ENCODE data around the gene ADAMTS17. TPM values are rescaled to one million over a fixed set of nuclear protein-coding genes. Genes with fewer than 3 reads are reported as not detected.

ADAMTS17 gene
- total and polyA plus RNA-seq, 4 donors: 0.28 to 46.9 (median 9.1) TPM

DNA sequence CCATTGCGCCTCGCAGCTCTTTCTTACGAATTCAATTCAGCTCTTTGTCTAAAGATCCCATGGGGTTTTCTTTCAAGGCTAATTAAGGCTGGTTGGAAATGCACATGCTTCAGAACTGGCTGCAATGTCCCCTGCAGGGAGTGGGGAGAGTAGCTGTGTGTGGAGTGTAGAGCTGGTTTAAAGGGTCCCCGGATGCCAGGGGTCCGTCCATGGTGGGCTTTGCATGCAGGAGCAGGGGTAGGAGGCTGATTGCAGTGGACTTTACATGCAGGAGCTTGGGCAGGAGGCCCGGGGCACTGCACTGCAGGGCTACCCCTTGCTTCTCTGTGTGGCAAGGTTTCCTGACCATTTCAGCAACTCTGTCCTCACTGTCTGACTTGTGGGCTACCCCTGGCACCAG is 346.9 kb downstream of the ADAMTS17 start (continued):
- TF ChIP-seq RXRA (IDR thresholded peaks at IDR 0.05) (no peak), FOXA1 (IDR thresholded peaks at IDR 0.05) (no peak), TAF1 (conservative IDR thresholded peaks at IDR 0.05) (no peak), FOXA2 (IDR thresholded peaks at IDR 0.05) (no peak)

DNA sequence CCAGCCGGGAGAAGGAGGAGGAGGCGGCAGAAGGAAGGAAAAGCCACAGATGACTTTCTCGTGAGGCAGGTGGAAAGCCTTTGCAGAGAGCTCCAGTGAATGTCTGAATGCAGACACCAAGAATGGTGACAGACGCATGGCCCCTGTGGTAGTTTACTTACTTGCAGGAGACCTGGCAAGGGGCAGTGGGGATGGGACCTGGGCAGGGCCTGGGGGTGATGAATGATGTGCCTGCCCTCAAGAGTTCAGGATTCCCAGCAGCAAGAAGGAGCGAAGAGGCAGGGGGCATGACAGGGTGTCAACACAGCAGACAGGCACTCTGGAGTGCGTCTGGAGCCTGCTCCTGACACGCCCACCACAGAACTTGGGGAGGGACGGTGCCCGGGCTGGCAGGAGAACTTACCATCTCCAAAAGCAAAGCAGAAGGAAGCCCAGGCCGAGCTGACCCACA is 348.1 kb downstream of the ADAMTS17 start:
- TF ChIP-seq, protein P1, sequence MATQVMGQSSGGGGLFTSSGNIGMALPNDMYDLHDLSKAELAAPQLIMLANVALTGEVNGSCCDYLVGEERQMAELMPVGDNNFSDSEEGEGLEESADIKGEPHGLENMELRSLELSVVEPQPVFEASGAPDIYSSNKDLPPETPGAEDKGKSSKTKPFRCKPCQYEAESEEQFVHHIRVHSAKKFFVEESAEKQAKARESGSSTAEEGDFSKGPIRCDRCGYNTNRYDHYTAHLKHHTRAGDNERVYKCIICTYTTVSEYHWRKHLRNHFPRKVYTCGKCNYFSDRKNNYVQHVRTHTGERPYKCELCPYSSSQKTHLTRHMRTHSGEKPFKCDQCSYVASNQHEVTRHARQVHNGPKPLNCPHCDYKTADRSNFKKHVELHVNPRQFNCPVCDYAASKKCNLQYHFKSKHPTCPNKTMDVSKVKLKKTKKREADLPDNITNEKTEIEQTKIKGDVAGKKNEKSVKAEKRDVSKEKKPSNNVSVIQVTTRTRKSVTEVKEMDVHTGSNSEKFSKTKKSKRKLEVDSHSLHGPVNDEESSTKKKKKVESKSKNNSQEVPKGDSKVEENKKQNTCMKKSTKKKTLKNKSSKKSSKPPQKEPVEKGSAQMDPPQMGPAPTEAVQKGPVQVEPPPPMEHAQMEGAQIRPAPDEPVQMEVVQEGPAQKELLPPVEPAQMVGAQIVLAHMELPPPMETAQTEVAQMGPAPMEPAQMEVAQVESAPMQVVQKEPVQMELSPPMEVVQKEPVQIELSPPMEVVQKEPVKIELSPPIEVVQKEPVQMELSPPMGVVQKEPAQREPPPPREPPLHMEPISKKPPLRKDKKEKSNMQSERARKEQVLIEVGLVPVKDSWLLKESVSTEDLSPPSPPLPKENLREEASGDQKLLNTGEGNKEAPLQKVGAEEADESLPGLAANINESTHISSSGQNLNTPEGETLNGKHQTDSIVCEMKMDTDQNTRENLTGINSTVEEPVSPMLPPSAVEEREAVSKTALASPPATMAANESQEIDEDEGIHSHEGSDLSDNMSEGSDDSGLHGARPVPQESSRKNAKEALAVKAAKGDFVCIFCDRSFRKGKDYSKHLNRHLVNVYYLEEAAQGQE (IDR thresholded peaks at IDR 0.05): no peak
- TF ChIP-seq RAD21 (IDR thresholded peaks at IDR 0.05) (no peak), EGR1 (IDR thresholded peaks at IDR 0.05; ENCODE audit: low read depth in 2 of 2) (no peak), JUND (IDR thresholded peaks at IDR 0.05) (no peak), FOXA2 (IDR thresholded peaks at IDR 0.05) (no peak), NR2F2 (IDR thresholded peaks at IDR 0.05) (no peak), FOXA1 (IDR thresholded peaks at IDR 0.05) (no peak), RXRA (IDR thresholded peaks at IDR 0.05) (no peak), HNF4G (IDR thresholded peaks at IDR 0.05) (no peak), YY1 (IDR thresholded peaks at IDR 0.05) (no peak)
- TF ChIP-seq, protein P2, sequence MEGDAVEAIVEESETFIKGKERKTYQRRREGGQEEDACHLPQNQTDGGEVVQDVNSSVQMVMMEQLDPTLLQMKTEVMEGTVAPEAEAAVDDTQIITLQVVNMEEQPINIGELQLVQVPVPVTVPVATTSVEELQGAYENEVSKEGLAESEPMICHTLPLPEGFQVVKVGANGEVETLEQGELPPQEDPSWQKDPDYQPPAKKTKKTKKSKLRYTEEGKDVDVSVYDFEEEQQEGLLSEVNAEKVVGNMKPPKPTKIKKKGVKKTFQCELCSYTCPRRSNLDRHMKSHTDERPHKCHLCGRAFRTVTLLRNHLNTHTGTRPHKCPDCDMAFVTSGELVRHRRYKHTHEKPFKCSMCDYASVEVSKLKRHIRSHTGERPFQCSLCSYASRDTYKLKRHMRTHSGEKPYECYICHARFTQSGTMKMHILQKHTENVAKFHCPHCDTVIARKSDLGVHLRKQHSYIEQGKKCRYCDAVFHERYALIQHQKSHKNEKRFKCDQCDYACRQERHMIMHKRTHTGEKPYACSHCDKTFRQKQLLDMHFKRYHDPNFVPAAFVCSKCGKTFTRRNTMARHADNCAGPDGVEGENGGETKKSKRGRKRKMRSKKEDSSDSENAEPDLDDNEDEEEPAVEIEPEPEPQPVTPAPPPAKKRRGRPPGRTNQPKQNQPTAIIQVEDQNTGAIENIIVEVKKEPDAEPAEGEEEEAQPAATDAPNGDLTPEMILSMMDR (IDR thresholded peaks at IDR 0.05; ENCODE audit: low read depth, low read length, missing input control): no peak
- TF ChIP-seq, protein P3, sequence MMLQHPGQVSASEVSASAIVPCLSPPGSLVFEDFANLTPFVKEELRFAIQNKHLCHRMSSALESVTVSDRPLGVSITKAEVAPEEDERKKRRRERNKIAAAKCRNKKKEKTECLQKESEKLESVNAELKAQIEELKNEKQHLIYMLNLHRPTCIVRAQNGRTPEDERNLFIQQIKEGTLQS (IDR thresholded peaks at IDR 0.05): no peak
- TF ChIP-seq, protein P4, sequence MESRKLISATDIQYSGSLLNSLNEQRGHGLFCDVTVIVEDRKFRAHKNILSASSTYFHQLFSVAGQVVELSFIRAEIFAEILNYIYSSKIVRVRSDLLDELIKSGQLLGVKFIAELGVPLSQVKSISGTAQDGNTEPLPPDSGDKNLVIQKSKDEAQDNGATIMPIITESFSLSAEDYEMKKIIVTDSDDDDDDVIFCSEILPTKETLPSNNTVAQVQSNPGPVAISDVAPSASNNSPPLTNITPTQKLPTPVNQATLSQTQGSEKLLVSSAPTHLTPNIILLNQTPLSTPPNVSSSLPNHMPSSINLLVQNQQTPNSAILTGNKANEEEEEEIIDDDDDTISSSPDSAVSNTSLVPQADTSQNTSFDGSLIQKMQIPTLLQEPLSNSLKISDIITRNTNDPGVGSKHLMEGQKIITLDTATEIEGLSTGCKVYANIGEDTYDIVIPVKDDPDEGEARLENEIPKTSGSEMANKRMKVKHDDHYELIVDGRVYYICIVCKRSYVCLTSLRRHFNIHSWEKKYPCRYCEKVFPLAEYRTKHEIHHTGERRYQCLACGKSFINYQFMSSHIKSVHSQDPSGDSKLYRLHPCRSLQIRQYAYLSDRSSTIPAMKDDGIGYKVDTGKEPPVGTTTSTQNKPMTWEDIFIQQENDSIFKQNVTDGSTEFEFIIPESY (IDR thresholded peaks at IDR 0.05): no peak
- Histone ChIP-seq H3K4me1 (ENCODE audit: control insufficient read depth in 4 of 4, insufficient read depth in 4 of 4, low read length in 3 of 4) (no peaks in the 10 kb centered on the region), H3K9me3 (ENCODE audit: control insufficient read depth in 4 of 4, low read length in 3 of 4) (no peaks in the 10 kb centered on the region), H3K4me3 (ENCODE audit: low read depth in 1 of 3, low read length in 3 of 3) (no peak overlapping the region), H3K9ac (ENCODE audit: low read depth in 1 of 2, low read length in 2 of 2) (no peak overlapping the region), H3K27ac (ENCODE audit: low read depth in 1 of 2, low read length in 2 of 2) (no peak overlapping the region), H3K36me3 (ENCODE audit: control insufficient read depth in 4 of 4, insufficient read depth in 3 of 4, low read depth in 1 of 4, low read length in 3 of 4) (peaks cover 0 to 20% (median 7%) of the 10 kb centered on the region in 4 donors), H3K27me3 (ENCODE audit: control insufficient read depth in 4 of 4, insufficient read depth in 4 of 4, low read length in 3 of 4) (no peaks in the 10 kb centered on the region)
- DNase-seq (ENCODE audit: low spot score): no peak
- WGBS: 91% methylated on average over 10 of the region's 10 CpGs

DNA sequence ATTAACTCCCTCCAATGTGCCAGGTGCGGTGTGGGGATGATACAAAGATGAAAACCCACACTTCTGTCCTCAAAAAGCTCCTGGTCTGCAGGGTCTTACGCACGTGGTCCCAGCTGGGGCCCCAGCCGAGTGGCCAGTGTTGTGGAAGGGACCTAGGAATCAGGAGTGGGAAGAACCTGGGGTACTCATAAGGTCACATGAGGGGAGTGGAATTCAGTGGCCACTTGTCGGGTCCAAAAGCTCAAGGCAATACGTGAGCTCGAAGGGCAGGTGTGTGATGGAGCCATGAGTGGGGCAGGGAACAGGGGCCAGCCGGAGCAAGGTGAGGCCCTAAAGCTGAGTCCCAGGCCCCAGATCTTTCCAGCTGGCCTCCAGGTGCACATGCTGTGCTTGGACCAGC is 348.5 kb downstream of the ADAMTS17 start:
- H3K27ac ChIP-seq (ENCODE audit: low read depth in 1 of 2, low read length in 2 of 2): no peak overlapping the region
- TF ChIP-seq RXRA (IDR thresholded peaks at IDR 0.05) (no peak), FOXA2 (IDR thresholded peaks at IDR 0.05) (no peak), RAD21 (IDR thresholded peaks at IDR 0.05) (no peak), JUND (IDR thresholded peaks at IDR 0.05) (no peak)
- TF ChIP-seq, protein P1 (IDR thresholded peaks at IDR 0.05): no peak
- TF ChIP-seq, protein P2 (IDR thresholded peaks at IDR 0.05; ENCODE audit: low read depth, low read length, missing input control): no peak
- TF ChIP-seq, protein P3 (IDR thresholded peaks at IDR 0.05): no peak
- TF ChIP-seq, protein P5, sequence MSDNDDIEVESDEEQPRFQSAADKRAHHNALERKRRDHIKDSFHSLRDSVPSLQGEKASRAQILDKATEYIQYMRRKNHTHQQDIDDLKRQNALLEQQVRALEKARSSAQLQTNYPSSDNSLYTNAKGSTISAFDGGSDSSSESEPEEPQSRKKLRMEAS (IDR thresholded peaks at IDR 0.05): no peak
- DNase-seq (ENCODE audit: low spot score): no peak
- H3K4me3 ChIP-seq (ENCODE audit: low read depth in 1 of 3, low read length in 3 of 3): no peak overlapping the region
- 95% methylated on average over 8 of the region's 8 CpGs for WGBS
- no peaks in the 10 kb centered on the region for H3K27me3 ChIP-seq (ENCODE audit: control insufficient read depth in 4 of 4, insufficient read depth in 4 of 4, low read length in 3 of 4)
- H3K9ac ChIP-seq (ENCODE audit: low read depth in 1 of 2, low read length in 2 of 2): no peak overlapping the region
- H3K36me3 ChIP-seq (ENCODE audit: control insufficient read depth in 4 of 4, insufficient read depth in 3 of 4, low read depth in 1 of 4, low read length in 3 of 4): peaks cover 0 to 20% (median 8%) of the 10 kb centered on the region in 4 donors
- no peaks in the 10 kb centered on the region for H3K4me1 ChIP-seq (ENCODE audit: control insufficient read depth in 4 of 4, insufficient read depth in 4 of 4, low read length in 3 of 4)
- H3K9me3 ChIP-seq (ENCODE audit: control insufficient read depth in 4 of 4, low read length in 3 of 4): no peaks in the 10 kb centered on the region
